Liver (tissue), 9 donors: Measurements from ENCODE around the gene GULP1. TPM values are rescaled to one million over a fixed set of nuclear protein-coding genes. Genes with fewer than 3 reads are reported as not detected.

Experiments used
- DNase-seq: peaks from one replicate; pipeline ENCODE4 v3.0.0-alpha.2; 2017; ENCODE audit warnings: low spot score
- H3K27ac ChIP-seq, 2 donors: one replicate each; pipeline ENCODE4 v1.7.0; 2013; ENCODE audit warnings: inconsistent platforms in 2 of 2, low read length in 2 of 2, control low read depth in 1 of 2, low read depth in 1 of 2, mild to moderate bottlenecking in 1 of 2
- H3K27me3 ChIP-seq, 4 donors: one replicate each; pipeline versions ENCODE4 v1.6.1 to v1.7.0; 2013; ENCODE audit warnings: low read length in 3 of 4, inconsistent platforms in 1 of 4, mild to moderate bottlenecking in 1 of 4, moderate library complexity in 1 of 4; ENCODE audit not compliant: control insufficient read depth in 4 of 4, insufficient read depth in 4 of 4
- H3K36me3 ChIP-seq, 4 donors: one replicate each; pipeline versions ENCODE4 v1.6.1 to v1.7.0; 2013; ENCODE audit warnings: low read length in 3 of 4, mild to moderate bottlenecking in 3 of 4, low read depth in 1 of 4, moderate library complexity in 1 of 4; ENCODE audit not compliant: control insufficient read depth in 4 of 4, insufficient read depth in 3 of 4
- H3K4me1 ChIP-seq, 4 donors: one replicate each; pipeline versions ENCODE4 v1.6.1 to v1.7.0; 2013; ENCODE audit warnings: low read length in 3 of 4, mild to moderate bottlenecking in 3 of 4, moderate library complexity in 1 of 4; ENCODE audit not compliant: control insufficient read depth in 4 of 4, insufficient read depth in 4 of 4
- H3K4me3 ChIP-seq, 3 donors: one replicate each; pipeline versions ENCODE4 v1.6.1 to v1.7.0; 2013; ENCODE audit warnings: low read length in 3 of 3, control low read depth in 1 of 3, low read depth in 1 of 3, mild to moderate bottlenecking in 1 of 3
- H3K9ac ChIP-seq, 2 donors: one replicate each; pipeline ENCODE4 v1.7.0; 2013; ENCODE audit warnings: low read length in 2 of 2, mild to moderate bottlenecking in 2 of 2, moderate library complexity in 2 of 2, control low read depth in 1 of 2, low read depth in 1 of 2
- H3K9me3 ChIP-seq, 4 donors: one replicate each; pipeline versions ENCODE4 v1.6.1 to v1.7.0; 2013; ENCODE audit warnings: low read length in 3 of 4; ENCODE audit not compliant: control insufficient read depth in 4 of 4
- ATF3 ChIP-seq: IDR thresholded peaks from 2 replicates; pipeline ENCODE4 v1.6.1; 2016; ENCODE audit warnings: antibody characterized with exemption
- EGR1 ChIP-seq, 2 donors: IDR thresholded peaks; 2 replicates each; pipeline ENCODE4 v1.6.1; 2016 to 2018; ENCODE audit warnings: antibody characterized with exemption in 2 of 2, low read depth in 2 of 2
- FOXA1 ChIP-seq: IDR thresholded peaks from 2 replicates; pipeline ENCODE4 v1.6.1; 2016; ENCODE audit warnings: antibody characterized with exemption
- FOXA2 ChIP-seq: IDR thresholded peaks from 2 replicates; pipeline ENCODE4 v1.6.1; 2016; ENCODE audit warnings: antibody characterized with exemption
- GABPA ChIP-seq, 2 donors: IDR thresholded peaks in 1 of 2; conservative IDR thresholded peaks in 1 of 2; 2 replicates each; pipeline ENCODE4 v1.6.1; 2016; ENCODE audit warnings: antibody characterized with exemption in 2 of 2, mild to moderate bottlenecking in 1 of 2, moderate library complexity in 1 of 2
- HNF4A ChIP-seq, 2 donors: conservative IDR thresholded peaks; 2 replicates each; pipeline ENCODE4 v1.6.1; 2016; ENCODE audit warnings: antibody characterized with exemption in 2 of 2, mild to moderate bottlenecking in 2 of 2
- HNF4G ChIP-seq: IDR thresholded peaks from 2 replicates; pipeline ENCODE4 v1.6.1; 2016; ENCODE audit warnings: antibody characterized with exemption
- JUND ChIP-seq, 2 donors: IDR thresholded peaks; 2 replicates each; pipeline ENCODE4 v1.6.1; 2016; ENCODE audit warnings: antibody characterized with exemption in 2 of 2
- NR2F2 ChIP-seq: IDR thresholded peaks from 2 replicates; pipeline ENCODE4 v1.6.1; 2016; ENCODE audit warnings: antibody characterized with exemption
- RAD21 ChIP-seq, 2 donors: IDR thresholded peaks; 2 replicates each; pipeline ENCODE4 v1.6.1; 2016; ENCODE audit warnings: antibody characterized with exemption in 2 of 2, mild to moderate bottlenecking in 2 of 2
- RXRA ChIP-seq, 2 donors: IDR thresholded peaks; 2 replicates each; pipeline ENCODE4 v1.6.1; 2017 to 2018; ENCODE audit warnings: antibody characterized with exemption in 2 of 2, mild to moderate bottlenecking in 1 of 2
- SP1 ChIP-seq: IDR thresholded peaks from 2 replicates; pipeline ENCODE4 v1.6.1; 2018; ENCODE audit warnings: antibody characterized with exemption, mild to moderate bottlenecking
- TAF1 ChIP-seq: conservative IDR thresholded peaks from 2 replicates; pipeline ENCODE4 v1.6.1; 2016; ENCODE audit warnings: antibody characterized with exemption, mild to moderate bottlenecking
- YY1 ChIP-seq: IDR thresholded peaks from 2 replicates; pipeline ENCODE4 v1.6.1; 2016; ENCODE audit warnings: antibody characterized with exemption, mild to moderate bottlenecking
- ZBTB33 ChIP-seq: IDR thresholded peaks from 2 replicates; pipeline ENCODE4 v1.6.1; 2016; ENCODE audit warnings: antibody characterized with exemption
- WGBS: extraction: QIAGEN DNeasy Blood & Tissue Kit; methylation state at CpG from one replicate; pipeline ENCODE4 v1.1.7; 2013; 5-methylcytosine and 5-hydroxymethylcytosine counted together
- polyA plus RNA-seq, 2 donors: library from polyadenylated mRNA; stranded (reverse) in 1 of 2; unstranded in 1 of 2; fragments of 200-250 nt in 1 of 2; fragments of >200 nt in 1 of 2; fragmentation: Nextera tagmentation in 1 of 2; extraction: Ambion mirVana in 1 of 2; gene quantifications; one replicate each; pipeline versions ENCODE4 v1.2.1 to v1.2.3, GENCODE V29; 2013 to 2015
- total RNA-seq, 2 donors: library from RNA; depleted of rRNA; stranded (reverse); fragments of >200 nt; gene quantifications; one replicate each; pipeline ENCODE4 v1.2.3, GENCODE V29; 2014
- TF ChIP-seq, protein P1 (sequence below): IDR thresholded peaks from 2 replicates; pipeline ENCODE4 v1.6.1; 2016; ENCODE audit warnings: antibody characterized with exemption, mild to moderate bottlenecking
- TF ChIP-seq, protein P2 (sequence below): IDR thresholded peaks from 2 replicates; pipeline ENCODE4 v1.6.1; 2016; ENCODE audit warnings: antibody characterized with exemption
- TF ChIP-seq, protein P3 (sequence below): fragments of 150-350 bp; IDR thresholded peaks from 2 replicates; pipeline ENCODE4 v1.5.1; 2017; ENCODE audit warnings: improper control_type of control experiment, low read depth, low read length; ENCODE audit not compliant: missing input control
- donor health status: healthy.
- donor health status: healthy.
- donor health status: healthy.
- donor health status: healthy.
- donor health status: healthy.

GULP1 gene
- total and polyA plus RNA-seq, 4 donors, result 0.53 to 6.9 (median 0.89) TPM

GRCh38 chr2:188607501-188607900 is 315.8 kb downstream of the GULP1 start:
- no peak for DNase-seq
- Histone ChIP-seq H3K9ac (no peak overlapping the region), H3K27me3 (no peaks in the 10 kb centered on the region), H3K36me3 (no peaks in the 10 kb centered on the region), H3K4me3 (no peak overlapping the region), H3K27ac (no peak overlapping the region), H3K4me1 (no peaks in the 10 kb centered on the region), H3K9me3 (peaks cover 0 to 2% (median 0%) of the 10 kb centered on the region in 4 donors)
- 45% methylated on average over 2 of the region's 2 CpGs for WGBS
- TF ChIP-seq SP1, result no peak
- no peak for TF ChIP-seq FOXA1
- no peak for TF ChIP-seq HNF4G
- TF ChIP-seq JUND (IDR thresholded peaks at IDR 0.05), result no peak
- TF ChIP-seq RAD21 (IDR thresholded peaks at IDR 0.05), result no peak
- no peak for TF ChIP-seq RXRA (IDR thresholded peaks at IDR 0.05)
- no peak for TF ChIP-seq TAF1
- no peak for TF ChIP-seq NR2F2
- TF ChIP-seq, protein P1, sequence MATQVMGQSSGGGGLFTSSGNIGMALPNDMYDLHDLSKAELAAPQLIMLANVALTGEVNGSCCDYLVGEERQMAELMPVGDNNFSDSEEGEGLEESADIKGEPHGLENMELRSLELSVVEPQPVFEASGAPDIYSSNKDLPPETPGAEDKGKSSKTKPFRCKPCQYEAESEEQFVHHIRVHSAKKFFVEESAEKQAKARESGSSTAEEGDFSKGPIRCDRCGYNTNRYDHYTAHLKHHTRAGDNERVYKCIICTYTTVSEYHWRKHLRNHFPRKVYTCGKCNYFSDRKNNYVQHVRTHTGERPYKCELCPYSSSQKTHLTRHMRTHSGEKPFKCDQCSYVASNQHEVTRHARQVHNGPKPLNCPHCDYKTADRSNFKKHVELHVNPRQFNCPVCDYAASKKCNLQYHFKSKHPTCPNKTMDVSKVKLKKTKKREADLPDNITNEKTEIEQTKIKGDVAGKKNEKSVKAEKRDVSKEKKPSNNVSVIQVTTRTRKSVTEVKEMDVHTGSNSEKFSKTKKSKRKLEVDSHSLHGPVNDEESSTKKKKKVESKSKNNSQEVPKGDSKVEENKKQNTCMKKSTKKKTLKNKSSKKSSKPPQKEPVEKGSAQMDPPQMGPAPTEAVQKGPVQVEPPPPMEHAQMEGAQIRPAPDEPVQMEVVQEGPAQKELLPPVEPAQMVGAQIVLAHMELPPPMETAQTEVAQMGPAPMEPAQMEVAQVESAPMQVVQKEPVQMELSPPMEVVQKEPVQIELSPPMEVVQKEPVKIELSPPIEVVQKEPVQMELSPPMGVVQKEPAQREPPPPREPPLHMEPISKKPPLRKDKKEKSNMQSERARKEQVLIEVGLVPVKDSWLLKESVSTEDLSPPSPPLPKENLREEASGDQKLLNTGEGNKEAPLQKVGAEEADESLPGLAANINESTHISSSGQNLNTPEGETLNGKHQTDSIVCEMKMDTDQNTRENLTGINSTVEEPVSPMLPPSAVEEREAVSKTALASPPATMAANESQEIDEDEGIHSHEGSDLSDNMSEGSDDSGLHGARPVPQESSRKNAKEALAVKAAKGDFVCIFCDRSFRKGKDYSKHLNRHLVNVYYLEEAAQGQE, result no peak
- TF ChIP-seq ATF3, result no peak
- TF ChIP-seq YY1, result no peak
- TF ChIP-seq HNF4A (conservative IDR thresholded peaks at IDR 0.05), result no peak
- no peak for TF ChIP-seq ZBTB33
- TF ChIP-seq, protein P2, sequence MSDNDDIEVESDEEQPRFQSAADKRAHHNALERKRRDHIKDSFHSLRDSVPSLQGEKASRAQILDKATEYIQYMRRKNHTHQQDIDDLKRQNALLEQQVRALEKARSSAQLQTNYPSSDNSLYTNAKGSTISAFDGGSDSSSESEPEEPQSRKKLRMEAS, result no peak
- TF ChIP-seq EGR1 (IDR thresholded peaks at IDR 0.05; ENCODE audit: low read depth in 2 of 2), result no peak
- no peak for TF ChIP-seq GABPA (IDR thresholded peaks at IDR 0.05 in 1 of 2, conservative IDR thresholded peaks at IDR 0.05 in 1 of 2)
- no peak for TF ChIP-seq FOXA2
- TF ChIP-seq, protein P3, sequence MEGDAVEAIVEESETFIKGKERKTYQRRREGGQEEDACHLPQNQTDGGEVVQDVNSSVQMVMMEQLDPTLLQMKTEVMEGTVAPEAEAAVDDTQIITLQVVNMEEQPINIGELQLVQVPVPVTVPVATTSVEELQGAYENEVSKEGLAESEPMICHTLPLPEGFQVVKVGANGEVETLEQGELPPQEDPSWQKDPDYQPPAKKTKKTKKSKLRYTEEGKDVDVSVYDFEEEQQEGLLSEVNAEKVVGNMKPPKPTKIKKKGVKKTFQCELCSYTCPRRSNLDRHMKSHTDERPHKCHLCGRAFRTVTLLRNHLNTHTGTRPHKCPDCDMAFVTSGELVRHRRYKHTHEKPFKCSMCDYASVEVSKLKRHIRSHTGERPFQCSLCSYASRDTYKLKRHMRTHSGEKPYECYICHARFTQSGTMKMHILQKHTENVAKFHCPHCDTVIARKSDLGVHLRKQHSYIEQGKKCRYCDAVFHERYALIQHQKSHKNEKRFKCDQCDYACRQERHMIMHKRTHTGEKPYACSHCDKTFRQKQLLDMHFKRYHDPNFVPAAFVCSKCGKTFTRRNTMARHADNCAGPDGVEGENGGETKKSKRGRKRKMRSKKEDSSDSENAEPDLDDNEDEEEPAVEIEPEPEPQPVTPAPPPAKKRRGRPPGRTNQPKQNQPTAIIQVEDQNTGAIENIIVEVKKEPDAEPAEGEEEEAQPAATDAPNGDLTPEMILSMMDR, result no peak
